HG03432 (cell line): ENCODE data around the gene NSD2.
"Not testable (repeated sequence)": the region's sequence is repeated elsewhere in the genome, so short reads cannot be mapped to it uniquely, and the experiment has no call there.

ENCODE experiments used
- ATAC-seq: cut with Tn5 transposase; IDR thresholded peaks from one replicate; pipeline ENCODE4 v1.9.1; 2021; ENCODE audit warnings: mild to moderate bottlenecking, moderate library complexity; ENCODE audit not compliant: unreplicated experiment

The NSD2 gene

DNA sequence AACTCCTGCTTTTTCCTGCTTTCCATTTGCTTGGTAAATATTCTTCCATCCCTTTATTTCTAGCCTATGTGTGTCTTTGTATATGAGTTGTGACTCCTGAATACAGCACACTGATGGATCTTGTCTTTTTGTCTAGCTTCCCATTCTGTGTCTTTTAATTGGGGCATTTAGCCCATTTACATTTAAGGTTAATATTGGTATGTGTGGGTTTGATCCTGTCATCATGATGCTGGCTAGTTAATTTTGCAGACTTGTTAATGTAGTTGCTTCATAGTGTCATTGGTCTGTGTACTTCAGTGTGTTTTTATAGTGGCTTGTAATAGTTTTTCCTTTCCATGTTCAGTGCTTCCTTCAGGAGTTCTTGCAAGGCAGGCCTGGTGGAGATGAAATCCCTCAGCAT, 160.0 kb downstream of the NSD2 start:
- not testable (repeated sequence) for ATAC-seq
